Gastroesophageal sphincter (tissue), 2 donors: Measurements from ENCODE around the gene ZBP1.
A peak's percentile ranks its signal among the peaks of the same experiment; 100 is the strongest.

ENCODE experiments used
- EP300 ChIP-seq: sonication (generic); formaldehyde crosslinking; IDR thresholded peaks from one replicate; pipeline ENCODE4 v1.6.1; 2017; ENCODE audit warnings: antibody characterized with exemption, mild to moderate bottlenecking
- POLR2AphosphoS5 ChIP-seq: sonication (generic); formaldehyde crosslinking; IDR thresholded peaks from one replicate; pipeline ENCODE4 v1.6.1; 2017; ENCODE audit warnings: antibody characterized with exemption

DNA sequence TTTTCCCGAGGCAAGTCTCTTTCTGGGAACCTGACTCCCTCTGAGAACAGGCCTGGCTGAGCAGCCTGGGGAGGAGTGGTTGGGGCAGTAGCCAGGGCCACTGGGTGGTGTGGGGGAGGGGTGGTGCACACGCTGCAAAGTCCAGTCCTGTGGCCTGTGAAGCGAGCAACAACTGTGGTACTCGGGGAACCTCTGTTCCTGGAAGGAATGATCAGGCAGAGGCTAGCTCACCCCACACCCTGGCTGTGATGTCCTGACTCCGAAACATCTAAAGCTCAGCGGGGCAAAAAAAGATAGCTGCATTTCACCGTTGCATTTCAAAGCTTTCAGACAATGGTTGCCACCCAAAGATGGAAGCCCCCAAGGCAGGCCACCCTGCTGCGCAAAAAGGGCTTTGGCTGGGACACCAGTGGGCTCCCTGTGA lies 33.8 kb downstream of the ZBP1 start:
- TF ChIP-seq POLR2AphosphoS5: peak; percentile 32
- TF ChIP-seq EP300: no peak
